MM.1S (cell line): ENCODE data around the gene LCP2.

Experiments
- EZH2 ChIP-seq: fragments of 300-600 bp; sonication (generic); optimal IDR thresholded peaks from 2 replicates; pipeline ENCODE3; 2017; ENCODE audit warnings: low read depth, mild to moderate bottlenecking, antibody characterized with exemption, low read length, mixed read lengths
- TF ChIP-seq, protein P1 (sequence below): fragments of 300-600 bp; sonication (generic); IDR thresholded peaks from 2 replicates; pipeline ENCODE4 v1.5.1; 2016; ENCODE audit warnings: antibody characterized with exemption, low read length, mixed read lengths

GRCh38 chr5:170265522-170265921 lies 32.1 kb downstream of the LCP2 start:
- TF ChIP-seq, protein P1, sequence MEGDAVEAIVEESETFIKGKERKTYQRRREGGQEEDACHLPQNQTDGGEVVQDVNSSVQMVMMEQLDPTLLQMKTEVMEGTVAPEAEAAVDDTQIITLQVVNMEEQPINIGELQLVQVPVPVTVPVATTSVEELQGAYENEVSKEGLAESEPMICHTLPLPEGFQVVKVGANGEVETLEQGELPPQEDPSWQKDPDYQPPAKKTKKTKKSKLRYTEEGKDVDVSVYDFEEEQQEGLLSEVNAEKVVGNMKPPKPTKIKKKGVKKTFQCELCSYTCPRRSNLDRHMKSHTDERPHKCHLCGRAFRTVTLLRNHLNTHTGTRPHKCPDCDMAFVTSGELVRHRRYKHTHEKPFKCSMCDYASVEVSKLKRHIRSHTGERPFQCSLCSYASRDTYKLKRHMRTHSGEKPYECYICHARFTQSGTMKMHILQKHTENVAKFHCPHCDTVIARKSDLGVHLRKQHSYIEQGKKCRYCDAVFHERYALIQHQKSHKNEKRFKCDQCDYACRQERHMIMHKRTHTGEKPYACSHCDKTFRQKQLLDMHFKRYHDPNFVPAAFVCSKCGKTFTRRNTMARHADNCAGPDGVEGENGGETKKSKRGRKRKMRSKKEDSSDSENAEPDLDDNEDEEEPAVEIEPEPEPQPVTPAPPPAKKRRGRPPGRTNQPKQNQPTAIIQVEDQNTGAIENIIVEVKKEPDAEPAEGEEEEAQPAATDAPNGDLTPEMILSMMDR, result no peak
- no peak for TF ChIP-seq EZH2
